Activated CD4-positive, alpha-beta T cell treated with anti-CD3 and anti-CD28 coated beads for 36 hours (primary cell): Measurements from ENCODE around the gene CNGB1. TPM values are rescaled to one million over a fixed set of nuclear protein-coding genes. Genes with fewer than 3 reads are reported as not detected.
A peak's percentile ranks its signal among the peaks of the same experiment; 100 is the strongest.
"Not testable (repeated sequence)": the region's sequence is repeated elsewhere in the genome, so short reads cannot be mapped to it uniquely, and the experiment has no call there.

ENCODE experiments used
- ATAC-seq: fragments of 200-7000 bp; cut with Tn5 transposase; one replicate; pipeline ENCODE4 v1.10.0; 2021; ENCODE audit warnings: mild to moderate bottlenecking, moderate library complexity
- CTCF ChIA-PET: fragments of 350-600 bp; sonication (Branson Sonifier 250); formaldehyde crosslinking; loops from one replicate; lab custom pipeline; 2021; ENCODE audit warnings: antibody characterized with exemption; lab: Charles Lee
- POLR2A ChIA-PET: fragments of 350-600 bp; sonication (Branson Sonifier 250); formaldehyde crosslinking; loops from one replicate; lab custom pipeline; 2021; ENCODE audit warnings: antibody characterized with exemption, inconsistent platforms; lab: Charles Lee
- DNase-seq: peaks from one replicate; pipeline ENCODE4 v3.0.0-alpha.2; 2020
- H3K27ac Mint-ChIP-seq: one replicate; pipeline ENCODE4 v1.8.0; 2021; ENCODE audit warnings: mixed read lengths
- H3K27me3 Mint-ChIP-seq: one replicate; pipeline ENCODE4 v1.8.0; 2021; ENCODE audit warnings: mixed read lengths
- H3K36me3 Mint-ChIP-seq: one replicate; pipeline ENCODE4 v1.8.0; 2021; ENCODE audit warnings: low read depth, mixed read lengths
- H3K4me1 Mint-ChIP-seq: one replicate; pipeline ENCODE4 v1.8.0; 2021; ENCODE audit warnings: mixed read lengths
- H3K4me3 Mint-ChIP-seq: one replicate; pipeline ENCODE4 v1.8.0; 2021; ENCODE audit warnings: mild to moderate bottlenecking, moderate library complexity, mixed read lengths
- H3K9me3 Mint-ChIP-seq: one replicate; pipeline ENCODE4 v1.8.0; 2021; ENCODE audit warnings: low read depth, mixed read lengths
- intact Hi-C, 2 experiments: fragments of 100-400 bp; cut with DNase I in 1 of 2; cut with micrococcal nuclease in 1 of 2; formaldehyde crosslinking; loops; one replicate each; pipeline versions ENCODE4 v1.14.2 to v1.15.1; 2022 to 2024; cut with DNase I, micrococcal nuclease
- total RNA-seq, 2 experiments: library from RNA; stranded (reverse); gene quantifications; one replicate each; pipeline ENCODE4 v1.2.3, GENCODE V29; 2021

The CNGB1 gene
- total RNA-seq, 2 experiments from 2014 or later: not detected

DNA sequence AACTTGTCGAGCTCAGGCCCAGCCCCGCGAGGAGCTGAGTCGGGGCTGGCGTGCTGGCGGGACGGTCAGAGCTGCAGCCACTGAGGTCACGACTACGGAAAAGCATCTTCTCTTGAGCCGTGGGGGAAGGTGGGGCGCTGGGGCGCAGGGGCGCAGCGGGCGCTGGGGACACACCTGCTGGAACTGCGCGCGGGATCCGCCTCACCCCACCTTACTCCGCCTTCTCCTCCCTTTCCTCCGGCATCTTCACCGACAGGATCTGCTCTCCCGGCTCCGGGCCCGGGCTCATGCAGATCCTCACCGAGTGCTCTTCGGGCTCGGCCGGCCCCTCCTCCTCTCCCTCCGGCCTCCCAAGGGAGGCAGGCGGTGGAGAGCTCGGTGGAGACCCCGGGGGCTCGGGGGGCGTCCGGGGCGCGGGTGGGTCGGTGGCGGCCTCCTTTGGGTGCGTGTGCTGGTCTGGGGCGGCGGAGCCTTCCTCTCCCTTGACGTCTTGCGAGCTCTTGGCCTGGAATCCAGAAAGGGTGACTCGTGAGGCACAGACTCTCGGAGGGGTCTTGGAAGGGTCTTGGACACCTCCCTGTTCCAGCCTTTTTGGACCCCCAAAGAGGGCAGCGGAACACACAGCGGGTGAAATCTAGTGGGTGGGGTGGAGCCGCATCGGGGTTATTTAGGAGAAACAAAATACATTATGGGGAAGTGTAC lies 86.8 kb downstream of the CNGB1 start:
- H3K27ac Mint-ChIP-seq: no peak overlapping the region
- ATAC-seq (no peak), DNase-seq (no peak)
- intact Hi-C loops: no loop called here
- ChIA-PET CTCF (interaction anchor here (2.5 kb wide), 1 partner anchor 15 kb away, joined by 12 read pairs; no protein-coding TSS in a partner anchor), POLR2A (no interaction called here)
- H3K9me3 Mint-ChIP-seq: no peaks in the 10 kb centered on the region
- H3K27me3 Mint-ChIP-seq: peaks cover 34% of the 10 kb centered on the region
- no peaks in the 10 kb centered on the region for H3K36me3 Mint-ChIP-seq
- H3K4me3 Mint-ChIP-seq: no peak overlapping the region
- peaks cover 2% of the 10 kb centered on the region for H3K4me1 Mint-ChIP-seq

DNA sequence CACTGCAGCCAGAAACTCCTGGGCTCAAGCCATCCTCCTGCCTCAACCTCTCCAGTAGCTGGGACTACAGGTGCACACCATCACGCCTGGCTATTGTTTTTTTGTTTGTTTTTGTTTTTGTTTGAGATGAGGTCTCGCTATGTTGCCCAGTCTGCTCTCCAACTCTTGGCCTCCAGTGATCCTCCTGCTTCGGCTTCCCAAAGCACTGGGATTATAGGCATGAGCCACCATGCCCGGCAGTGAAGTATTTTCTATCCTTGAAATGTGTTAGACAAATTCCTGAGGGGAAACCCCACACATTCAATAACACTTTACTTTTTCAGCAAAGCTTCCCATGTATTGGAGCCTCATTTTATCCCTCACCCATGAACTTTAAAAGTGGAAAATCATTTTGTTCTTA lies 87.4 kb downstream of the CNGB1 start:
- Mint-ChIP-seq H3K4me3 (no peak overlapping the region), H3K36me3 (no peaks in the 10 kb centered on the region), H3K27ac (no peak overlapping the region), H3K9me3 (no peaks in the 10 kb centered on the region), H3K4me1 (peaks cover 2% of the 10 kb centered on the region), H3K27me3 (peaks cover 32% of the 10 kb centered on the region)
- DNase-seq (no peak), ATAC-seq (no peak)
- ChIA-PET POLR2A (no interaction called here), CTCF (interaction anchor here (2.5 kb wide), 1 partner anchor 16 kb away, joined by 12 read pairs; no protein-coding TSS in a partner anchor)
- intact Hi-C loops: no loop called here

DNA sequence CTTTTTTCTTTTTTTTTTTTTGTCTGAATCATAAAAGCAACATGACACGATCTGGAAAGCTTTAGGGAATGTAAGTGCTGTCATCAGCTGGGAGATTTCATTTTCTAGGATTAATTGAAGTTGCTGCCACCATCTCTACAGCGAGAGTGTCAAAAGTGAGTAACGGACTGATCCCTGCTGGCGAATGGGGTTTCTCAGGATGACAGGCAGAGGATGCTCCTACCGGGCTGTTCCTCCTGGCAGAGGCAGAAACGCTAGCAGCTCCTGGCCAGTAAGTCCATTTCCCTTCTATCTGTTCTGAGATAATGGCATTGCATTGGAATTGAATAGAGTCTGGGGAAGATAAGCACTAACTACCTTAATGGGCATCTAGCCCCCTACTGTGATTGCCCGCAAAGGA lies 88.1 kb downstream of the CNGB1 start:
- DNase-seq: no peak
- H3K9me3 Mint-ChIP-seq: no peaks in the 10 kb centered on the region
- POLR2A ChIA-PET: interaction anchor here (0.6 kb wide), 1 partner anchor 13 kb away, joined by 3 read pairs; no protein-coding TSS in a partner anchor
- CTCF ChIA-PET: interaction anchor here (0.6 to 2.5 kb wide), 3 partner anchors 16 to 110 kb away, joined by 3 to 12 read pairs (median 3); no protein-coding TSS in a partner anchor
- H3K27me3 Mint-ChIP-seq: peaks cover 30% of the 10 kb centered on the region
- no peak overlapping the region for H3K4me3 Mint-ChIP-seq
- intact Hi-C loops: no loop called here
- no peak overlapping the region for H3K27ac Mint-ChIP-seq
- H3K4me1 Mint-ChIP-seq: peaks cover 2% of the 10 kb centered on the region
- no peaks in the 10 kb centered on the region for H3K36me3 Mint-ChIP-seq
- no peak for ATAC-seq

DNA sequence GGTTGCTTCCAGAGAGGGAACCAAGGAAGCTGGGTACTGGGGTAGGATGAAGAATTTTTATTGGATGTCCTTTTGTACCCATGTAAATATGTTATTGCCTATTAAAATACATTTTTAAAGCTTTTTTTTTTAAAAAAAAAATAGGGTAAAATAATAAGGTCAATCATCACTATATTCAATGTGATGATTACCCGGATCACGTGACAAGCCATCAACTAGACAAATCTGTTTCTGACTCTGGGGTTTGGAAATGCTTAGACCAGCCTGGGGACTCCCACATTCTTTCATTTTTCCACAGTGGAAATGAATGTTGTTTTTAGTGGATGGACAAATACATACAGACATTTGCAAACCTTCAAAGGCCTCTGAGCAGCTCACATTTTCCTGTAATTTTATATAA lies 88.7 kb downstream of the CNGB1 start:
- no peak for ATAC-seq
- CTCF ChIA-PET: interaction anchor here (1.3 to 2.5 kb wide), 2 partner anchors 17 to 20 kb away, joined by 3 to 12 read pairs; no protein-coding TSS in a partner anchor

DNA sequence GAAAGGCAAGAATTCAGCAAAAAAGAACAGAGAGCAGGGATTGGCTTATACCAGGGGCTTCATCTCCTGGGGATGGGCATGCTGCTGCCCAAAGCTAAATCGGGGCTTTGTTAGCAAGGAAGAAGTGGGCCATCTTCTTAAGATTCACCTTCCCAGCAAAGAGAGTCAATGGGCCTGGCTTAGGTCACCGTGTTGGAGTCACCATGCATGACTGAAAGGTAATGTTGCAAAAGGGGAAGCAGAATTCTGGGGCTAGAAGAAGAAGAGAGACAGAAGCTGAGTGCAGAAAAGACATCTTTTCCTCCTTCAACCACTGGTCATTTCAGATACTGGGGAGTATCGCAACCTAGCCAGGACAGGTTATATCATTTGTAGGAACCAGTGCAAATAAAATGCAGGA lies 92.3 kb downstream of the CNGB1 start:
- intact Hi-C loops: no loop called here
- no peaks in the 10 kb centered on the region for H3K4me1 Mint-ChIP-seq
- no peak overlapping the region for H3K27ac Mint-ChIP-seq
- no peak overlapping the region for H3K4me3 Mint-ChIP-seq
- POLR2A ChIA-PET: no interaction called here
- H3K9me3 Mint-ChIP-seq: no peaks in the 10 kb centered on the region
- CTCF ChIA-PET: interaction anchor here (0.5 kb wide), 1 partner anchor 778 kb away, joined by 3 read pairs; no protein-coding TSS in a partner anchor
- DNase-seq: no peak
- ATAC-seq: no peak
- H3K27me3 Mint-ChIP-seq: peaks cover 22% of the 10 kb centered on the region
- no peaks in the 10 kb centered on the region for H3K36me3 Mint-ChIP-seq

More for the DNA sequence above, 88.7 kb downstream of the CNGB1 start:
- no peaks in the 10 kb centered on the region for H3K9me3 Mint-ChIP-seq
- H3K27ac Mint-ChIP-seq: no peak overlapping the region
- no peaks in the 10 kb centered on the region for H3K36me3 Mint-ChIP-seq
- peaks cover 30% of the 10 kb centered on the region for H3K27me3 Mint-ChIP-seq
- peaks cover 2% of the 10 kb centered on the region for H3K4me1 Mint-ChIP-seq
- no peak for DNase-seq
- POLR2A ChIA-PET: interaction anchor here (0.6 kb wide), 1 partner anchor 13 kb away, joined by 3 read pairs; no protein-coding TSS in a partner anchor
- intact Hi-C loops: no loop called here
- no peak overlapping the region for H3K4me3 Mint-ChIP-seq

DNA sequence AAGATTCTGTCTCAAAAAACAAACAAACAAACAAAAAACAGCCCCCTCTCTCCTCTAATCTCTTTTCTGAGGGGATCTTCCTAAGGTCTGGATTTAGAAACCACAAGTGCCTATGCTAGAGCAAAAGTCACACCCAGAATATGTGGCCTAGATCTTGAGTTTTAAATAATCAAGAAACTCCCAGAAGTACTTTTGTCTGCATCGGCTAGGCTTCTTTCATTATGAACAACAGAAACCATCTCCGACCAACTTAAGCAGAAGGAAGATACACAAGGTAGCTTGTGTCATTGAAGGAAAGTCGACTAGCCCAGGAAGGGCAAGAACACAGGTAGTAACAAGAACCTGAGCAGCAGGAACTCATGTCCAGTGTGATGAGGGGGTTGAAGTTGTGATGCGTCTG lies 94.7 kb downstream of the CNGB1 start:
- ATAC-seq (no peak), DNase-seq (no peak)
- no peaks in the 10 kb centered on the region for H3K36me3 Mint-ChIP-seq
- peaks cover 6% of the 10 kb centered on the region for H3K4me1 Mint-ChIP-seq
- H3K4me3 Mint-ChIP-seq: no peak overlapping the region
- H3K9me3 Mint-ChIP-seq: no peaks in the 10 kb centered on the region
- ChIA-PET POLR2A (no interaction called here), CTCF (no interaction called here)
- no peak overlapping the region for H3K27ac Mint-ChIP-seq
- H3K27me3 Mint-ChIP-seq: peaks cover 14% of the 10 kb centered on the region
- intact Hi-C loops: no loop called here

DNA sequence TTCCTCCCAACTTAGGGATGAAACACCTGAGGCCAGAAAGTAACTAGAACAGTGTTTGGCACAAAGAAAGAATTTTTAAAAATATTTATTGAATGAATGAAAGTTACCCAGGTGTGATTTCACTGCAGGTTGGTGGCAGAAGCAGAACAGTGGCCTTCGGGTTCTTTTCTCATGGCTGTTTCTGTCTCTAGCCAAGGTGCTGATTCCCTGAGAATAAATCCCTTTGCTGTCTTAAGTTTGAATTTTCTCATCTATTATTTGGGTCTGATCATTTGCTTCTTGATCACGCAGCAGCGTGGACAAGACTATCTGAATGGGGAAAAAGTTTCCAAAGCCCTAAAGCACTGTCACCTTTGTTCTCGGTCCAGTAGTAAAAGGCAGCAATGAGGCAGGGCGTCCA lies 95.6 kb downstream of the CNGB1 start:
- peaks cover 7% of the 10 kb centered on the region for H3K4me1 Mint-ChIP-seq
- H3K4me3 Mint-ChIP-seq: no peak overlapping the region
- POLR2A ChIA-PET: no interaction called here
- intact Hi-C loops: no loop called here
- no peaks in the 10 kb centered on the region for H3K36me3 Mint-ChIP-seq
- CTCF ChIA-PET: interaction anchor here (0.5 kb wide), 1 partner anchor 94 kb away, joined by 3 read pairs; no protein-coding TSS in a partner anchor
- ATAC-seq (no peak), DNase-seq (no peak)
- peaks cover 14% of the 10 kb centered on the region for H3K27me3 Mint-ChIP-seq
- H3K27ac Mint-ChIP-seq: no peak overlapping the region
- H3K9me3 Mint-ChIP-seq: no peaks in the 10 kb centered on the region

DNA sequence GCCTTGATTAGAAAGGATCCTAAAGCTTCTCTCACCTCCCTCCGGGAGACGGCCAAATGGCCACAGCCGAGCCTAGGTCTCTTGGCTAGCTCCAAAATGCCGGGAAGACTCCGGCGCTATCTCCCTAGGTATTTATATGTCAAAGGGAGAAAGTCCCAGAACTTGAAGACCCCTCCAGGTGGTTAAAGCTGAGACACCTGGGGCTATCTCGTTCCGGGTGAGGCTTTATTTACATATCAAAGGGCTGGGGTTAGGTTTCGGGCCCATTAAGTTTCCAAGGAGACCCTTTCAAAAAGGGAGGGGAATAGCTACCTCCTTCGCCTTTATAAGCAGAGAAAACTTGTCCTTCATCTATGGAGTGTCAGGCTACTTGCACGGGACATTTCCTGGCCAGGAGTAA lies 97.7 kb downstream of the CNGB1 start:
- CTCF ChIA-PET: interaction anchor here (0.6 kb wide), 1 partner anchor 94 kb away, joined by 3 read pairs; no protein-coding TSS in a partner anchor
- no peak for ATAC-seq
- peaks cover 7% of the 10 kb centered on the region for H3K4me1 Mint-ChIP-seq
- intact Hi-C loops: no loop called here
- no peak for DNase-seq
- no peaks in the 10 kb centered on the region for H3K9me3 Mint-ChIP-seq
- peaks cover 14% of the 10 kb centered on the region for H3K27me3 Mint-ChIP-seq
- H3K27ac Mint-ChIP-seq: no peak overlapping the region
- no peak overlapping the region for H3K4me3 Mint-ChIP-seq
- no peaks in the 10 kb centered on the region for H3K36me3 Mint-ChIP-seq
- POLR2A ChIA-PET: no interaction called here

DNA sequence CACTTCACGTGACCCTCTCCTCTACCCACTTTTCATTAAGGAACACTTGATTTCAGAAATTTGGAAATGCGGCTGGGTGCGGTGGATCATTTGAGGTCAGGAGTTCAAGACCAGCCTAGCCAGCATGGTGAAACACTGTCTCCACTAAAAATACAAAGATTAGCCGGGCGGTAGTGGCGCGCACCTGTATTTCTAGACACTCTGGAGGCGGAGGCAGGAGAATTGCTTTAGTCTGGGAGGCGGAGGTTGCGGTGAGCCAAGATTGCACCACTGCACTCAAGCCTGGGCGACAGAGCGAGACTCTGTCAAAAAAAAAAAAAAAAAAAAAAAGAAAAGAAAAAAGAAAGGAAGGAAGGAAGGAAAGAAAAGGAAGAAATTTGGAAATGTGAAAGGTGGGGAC lies 98.2 kb downstream of the CNGB1 start:
- H3K9me3 Mint-ChIP-seq, POLR2A ChIA-PET, DNase-seq, intact Hi-C loops, H3K4me1 Mint-ChIP-seq, CTCF ChIA-PET, ATAC-seq, H3K36me3 Mint-ChIP-seq, H3K27ac Mint-ChIP-seq, H3K4me3 Mint-ChIP-seq: not testable (repeated sequence)
- peaks cover 14% of the 10 kb centered on the region for H3K27me3 Mint-ChIP-seq

DNA sequence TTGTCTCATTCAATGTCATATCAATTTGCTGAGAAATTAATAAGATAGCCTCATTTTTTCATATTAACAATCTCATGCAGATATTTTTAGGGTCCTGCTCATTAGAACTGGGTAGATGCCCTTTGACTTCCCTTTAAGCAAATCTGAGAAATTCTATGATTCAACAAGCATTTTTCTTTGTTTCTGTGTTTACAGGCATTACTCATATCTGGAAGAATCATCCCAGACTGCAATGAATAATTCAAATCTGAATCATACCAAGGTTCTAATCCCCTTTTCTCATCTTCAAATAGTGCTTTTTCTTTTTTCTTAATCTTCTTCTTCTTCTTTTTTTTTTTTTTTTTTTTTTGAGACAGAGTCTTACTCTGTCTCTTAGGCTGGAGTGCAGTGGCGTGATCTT lies 99.5 kb downstream of the CNGB1 start:
- intact Hi-C loops: loop anchor here in 1 of 2 experiments (1.0 kb wide), 1 partner anchor 114 kb away; no protein-coding TSS in a partner anchor
- POLR2A ChIA-PET: no interaction called here
- Mint-ChIP-seq H3K27ac (no peak overlapping the region), H3K9me3 (no peaks in the 10 kb centered on the region), H3K4me3 (no peak overlapping the region), H3K27me3 (peaks cover 14% of the 10 kb centered on the region), H3K36me3 (no peaks in the 10 kb centered on the region), H3K4me1 (peaks cover 7% of the 10 kb centered on the region)
- DNase-seq (no peak), ATAC-seq (peak; percentile 73)
- CTCF ChIA-PET: interaction anchor here (1.4 kb wide), 1 partner anchor 115 kb away, joined by 4 read pairs; no protein-coding TSS in a partner anchor

DNA sequence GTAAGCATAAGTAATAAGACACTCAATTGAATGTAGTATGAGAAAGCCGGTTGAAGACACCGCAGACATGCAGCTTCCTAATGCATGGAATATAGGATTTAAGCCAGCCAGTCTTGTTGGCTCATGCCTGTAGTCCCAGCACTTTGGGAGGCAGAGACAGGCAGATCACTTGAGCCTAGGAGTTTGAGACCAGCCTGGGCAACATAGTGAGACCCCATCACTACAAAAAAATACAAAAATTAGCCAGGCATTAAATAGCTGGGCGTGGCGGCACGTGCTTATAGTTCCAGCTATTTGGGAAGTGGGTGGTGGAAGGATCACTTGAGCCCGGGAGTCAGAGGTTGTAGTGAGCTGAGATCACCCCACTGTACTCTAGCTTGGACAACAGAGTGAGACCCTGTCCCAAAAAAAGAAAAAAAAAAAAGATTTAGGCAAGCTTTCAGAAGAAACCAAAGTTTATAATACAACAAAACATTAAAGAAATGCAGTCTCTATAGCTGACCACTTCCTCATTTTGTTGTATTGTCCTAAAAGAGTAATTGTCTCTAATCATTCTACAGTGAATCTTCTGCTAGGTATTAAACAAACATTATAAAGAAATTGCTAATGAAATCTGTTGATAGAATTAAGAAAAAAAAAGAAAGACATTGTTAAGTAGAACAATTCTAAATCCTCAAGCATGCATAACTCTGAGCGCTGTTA lies 100.0 kb downstream of the CNGB1 start:
- intact Hi-C loops: loop anchor here in 1 of 2 experiments (1.0 kb wide), 1 partner anchor 114 kb away; no protein-coding TSS in a partner anchor
- Mint-ChIP-seq H3K9me3 (no peaks in the 10 kb centered on the region), H3K27ac (no peak overlapping the region), H3K4me3 (no peak overlapping the region), H3K36me3 (no peaks in the 10 kb centered on the region), H3K4me1 (peaks cover 7% of the 10 kb centered on the region), H3K27me3 (peaks cover 11% of the 10 kb centered on the region)
- ChIA-PET CTCF (interaction anchor here (0.7 to 1.4 kb wide), 2 partner anchors 28 to 114 kb away, joined by 3 to 4 read pairs; no protein-coding TSS in a partner anchor), POLR2A (no interaction called here)
- no peak for DNase-seq
- no peak for ATAC-seq
